Measurements from ENCODE around the gene MYBPHL.

Gene MYBPHL

DNA sequence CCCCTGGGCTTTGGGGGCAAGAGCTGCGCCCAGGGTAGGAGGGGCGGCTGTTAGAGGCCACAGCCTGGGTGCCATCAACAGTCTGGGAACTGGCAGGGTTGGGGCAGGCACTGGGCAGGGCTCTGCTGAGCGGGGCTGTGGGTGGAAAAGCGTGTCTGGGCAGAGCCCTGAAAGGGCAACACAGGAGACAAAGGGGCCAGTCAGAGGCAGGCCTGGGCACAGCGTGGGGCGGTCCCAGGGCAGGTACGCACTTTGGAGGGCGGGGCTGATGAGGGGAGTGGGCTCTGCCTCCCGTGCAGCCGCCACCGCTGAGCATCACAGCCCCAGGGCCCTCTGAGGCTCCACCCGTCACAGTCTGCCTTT, 43.6 kb downstream of the MYBPHL start:
- DNase-seq, result no peak

DNA sequence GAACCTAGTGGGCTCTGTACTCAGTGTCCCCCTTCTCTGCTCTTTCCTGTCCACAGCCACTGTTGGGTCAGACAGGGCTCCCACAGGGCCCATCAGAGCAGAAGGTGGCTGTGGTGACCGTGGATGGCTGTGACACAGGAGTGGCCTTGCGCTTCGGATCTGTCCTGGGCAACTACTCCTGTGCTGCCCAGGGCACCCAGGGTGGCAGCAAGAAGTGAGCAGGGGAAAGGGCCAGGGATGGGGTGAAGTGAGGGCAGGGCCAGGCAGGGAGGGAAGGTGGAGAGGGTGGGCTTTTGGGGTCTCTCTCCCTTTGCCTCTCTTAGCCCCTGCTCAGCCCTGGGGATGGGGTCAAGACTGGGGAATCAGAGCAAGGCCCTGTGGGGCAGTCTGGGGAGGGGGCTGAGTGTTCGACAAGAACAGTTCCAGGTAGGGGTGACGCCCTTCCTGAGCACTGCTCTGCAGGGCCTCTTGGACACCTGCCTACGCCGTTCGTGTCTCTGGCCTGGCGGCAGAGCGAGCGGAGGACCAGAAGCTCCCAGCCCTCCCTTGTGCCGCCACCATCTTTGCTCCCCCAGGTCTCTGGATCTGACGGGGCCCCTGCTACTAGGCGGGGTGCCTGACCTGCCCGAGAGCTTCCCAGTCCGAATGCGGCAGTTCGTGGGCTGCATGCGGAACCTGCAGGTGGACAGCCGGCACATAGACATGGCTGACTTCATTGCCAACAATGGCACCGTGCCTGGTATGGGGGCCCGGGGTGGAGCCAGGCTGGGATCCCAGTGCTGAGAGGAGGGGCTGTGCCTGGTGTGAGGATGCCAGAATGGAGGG, 44.4 kb downstream of the MYBPHL start:
- no peak for DNase-seq

DNA sequence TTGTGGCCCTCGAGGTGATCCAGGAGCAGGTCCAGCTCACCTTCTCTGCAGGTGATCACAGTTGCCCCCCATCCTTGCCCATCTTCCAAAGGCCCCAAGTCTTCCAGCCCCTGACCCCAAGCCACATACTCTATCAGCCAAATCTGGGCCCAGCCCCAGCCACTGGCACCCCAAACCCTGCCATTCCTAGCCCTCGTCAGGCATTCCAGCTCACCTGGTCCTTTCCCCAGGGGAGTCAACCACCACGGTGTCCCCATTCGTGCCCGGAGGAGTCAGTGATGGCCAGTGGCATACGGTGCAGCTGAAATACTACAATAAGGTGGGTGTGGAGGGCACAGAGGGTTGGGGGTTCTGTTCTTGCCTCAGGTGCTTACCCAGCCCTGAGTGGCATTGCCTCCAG, 45.2 kb downstream of the MYBPHL start:
- no peak for DNase-seq

DNA sequence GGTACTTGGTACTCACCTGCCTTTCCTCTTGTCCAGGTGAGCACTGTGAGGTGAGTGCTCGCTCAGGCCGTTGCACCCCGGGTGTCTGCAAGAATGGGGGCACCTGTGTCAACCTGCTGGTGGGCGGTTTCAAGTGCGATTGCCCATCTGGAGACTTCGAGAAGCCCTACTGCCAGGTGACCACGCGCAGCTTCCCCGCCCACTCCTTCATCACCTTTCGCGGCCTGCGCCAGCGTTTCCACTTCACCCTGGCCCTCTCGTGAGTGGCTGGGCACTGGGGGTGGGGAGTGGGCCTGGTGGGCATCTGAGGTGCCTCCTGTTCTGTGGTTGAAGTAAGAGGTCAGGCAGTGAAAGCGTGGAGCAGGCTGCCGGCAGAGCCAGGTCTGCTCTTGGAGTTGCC, 45.8 kb downstream of the MYBPHL start:
- DNase-seq, result no peak

DNA sequence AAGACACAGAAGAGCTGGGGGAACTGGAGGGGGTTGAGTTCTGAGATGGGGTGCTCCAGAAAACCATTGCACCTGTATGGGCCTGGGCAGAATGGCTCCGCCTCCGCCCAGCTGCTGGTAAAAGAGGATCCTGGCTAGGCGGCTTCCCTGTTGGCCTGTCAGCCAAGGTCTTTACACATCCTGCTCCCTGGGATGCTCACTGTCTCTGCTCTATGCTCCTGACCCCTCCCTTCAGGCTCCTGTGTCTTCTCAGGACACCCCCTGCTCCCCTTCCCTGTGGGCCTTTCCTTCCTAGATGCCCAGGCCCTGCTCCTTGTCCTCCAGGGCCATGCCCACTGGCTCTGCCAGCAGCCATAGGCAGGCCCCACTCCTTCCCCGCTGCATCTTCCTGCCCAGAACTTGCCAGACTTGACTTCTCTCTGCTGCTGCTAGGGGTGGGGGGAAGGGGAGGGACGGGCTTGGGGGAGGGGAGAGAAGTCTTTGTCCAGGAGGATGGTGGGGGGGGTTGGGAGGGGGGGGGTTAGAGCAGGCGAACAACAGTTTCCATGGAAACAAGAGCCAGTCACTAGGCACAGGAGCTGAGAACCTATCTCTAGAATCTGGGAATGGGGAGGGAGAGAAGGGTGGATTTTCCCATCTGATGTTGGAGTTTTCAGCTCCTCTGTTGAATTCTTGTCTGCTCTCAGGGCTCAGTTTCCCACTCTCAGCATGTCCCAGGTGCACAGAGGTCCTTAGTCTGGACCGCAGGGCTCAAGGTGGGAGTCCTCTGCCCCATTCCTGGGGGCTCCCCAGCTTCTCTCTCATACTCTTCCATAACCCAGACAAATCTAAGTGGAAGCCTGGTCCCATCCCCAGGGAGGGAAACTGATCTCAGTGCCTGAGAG, 46.9 kb downstream of the MYBPHL start:
- DNase-seq, result no peak

DNA sequence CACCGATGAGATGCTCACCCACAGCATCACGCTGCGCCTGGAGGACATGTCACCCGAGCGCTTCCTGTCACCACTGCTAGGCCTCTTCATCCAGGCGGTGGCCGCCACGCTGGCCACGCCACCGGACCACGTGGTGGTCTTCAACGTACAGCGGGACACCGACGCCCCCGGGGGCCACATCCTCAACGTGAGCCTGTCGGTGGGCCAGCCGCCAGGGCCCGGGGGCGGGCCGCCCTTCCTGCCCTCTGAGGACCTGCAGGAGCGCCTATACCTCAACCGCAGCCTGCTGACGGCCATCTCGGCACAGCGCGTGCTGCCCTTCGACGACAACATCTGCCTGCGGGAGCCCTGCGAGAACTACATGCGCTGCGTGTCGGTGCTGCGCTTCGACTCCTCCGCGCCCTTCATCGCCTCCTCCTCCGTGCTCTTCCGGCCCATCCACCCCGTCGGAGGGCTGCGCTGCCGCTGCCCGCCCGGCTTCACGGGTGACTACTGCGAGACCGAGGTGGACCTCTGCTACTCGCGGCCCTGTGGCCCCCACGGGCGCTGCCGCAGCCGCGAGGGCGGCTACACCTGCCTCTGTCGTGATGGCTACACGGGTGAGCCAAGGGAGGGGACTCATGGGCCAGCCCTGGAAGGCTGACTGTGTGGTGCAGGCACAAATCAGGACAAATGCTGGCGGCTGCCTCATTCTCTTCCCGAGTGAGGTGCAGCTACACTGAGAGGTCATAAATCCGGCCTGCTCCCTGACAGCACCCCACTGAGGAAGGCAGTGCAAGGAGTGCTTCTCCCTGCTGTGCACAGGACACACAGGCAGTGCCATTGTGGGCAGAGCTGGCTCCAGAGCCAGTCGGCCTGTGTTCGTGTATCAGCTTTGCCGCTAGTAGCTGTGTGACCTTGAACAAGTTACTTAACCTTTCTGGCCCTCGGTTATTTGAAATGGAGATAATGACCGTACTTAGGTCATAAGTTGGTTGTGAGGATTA, 48.0 kb downstream of the MYBPHL start:
- DNase-seq, result no peak

DNA sequence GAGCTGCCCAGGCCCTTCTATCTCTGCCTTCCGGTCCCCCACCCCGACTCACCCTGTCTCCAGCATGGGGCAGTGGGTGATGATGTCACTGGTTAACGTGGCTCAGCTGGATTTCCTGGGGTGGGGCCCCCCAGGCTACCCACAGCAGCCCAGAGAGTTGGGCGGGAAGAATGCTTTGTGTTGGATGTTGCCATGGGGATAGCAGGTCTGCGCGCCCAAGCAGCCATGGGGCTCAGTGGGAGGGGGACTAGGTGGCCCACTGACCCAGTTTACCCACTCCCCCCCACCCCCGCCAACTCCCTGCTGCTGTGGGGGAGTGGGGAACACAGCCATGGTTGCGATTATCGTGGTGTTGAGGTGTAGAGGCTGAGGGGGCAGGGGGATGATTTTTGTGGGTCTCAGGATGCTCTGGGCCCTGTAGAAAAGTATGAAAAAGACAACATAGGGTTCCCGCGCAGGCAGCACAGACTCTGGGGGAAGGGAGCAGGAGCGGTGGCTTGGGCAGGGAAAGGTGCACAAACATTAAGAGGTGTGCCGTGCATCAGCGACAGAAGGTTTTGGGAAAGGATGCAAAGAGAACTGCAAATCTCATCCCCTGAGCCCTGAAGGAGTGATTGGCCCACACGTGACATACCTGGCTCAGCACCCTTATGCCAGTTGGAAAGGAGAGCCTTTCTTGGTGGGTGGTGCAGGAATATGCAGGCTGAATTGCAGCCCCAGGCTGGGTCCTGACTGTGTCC, 49.0 kb downstream of the MYBPHL start:
- no peak for DNase-seq

DNA sequence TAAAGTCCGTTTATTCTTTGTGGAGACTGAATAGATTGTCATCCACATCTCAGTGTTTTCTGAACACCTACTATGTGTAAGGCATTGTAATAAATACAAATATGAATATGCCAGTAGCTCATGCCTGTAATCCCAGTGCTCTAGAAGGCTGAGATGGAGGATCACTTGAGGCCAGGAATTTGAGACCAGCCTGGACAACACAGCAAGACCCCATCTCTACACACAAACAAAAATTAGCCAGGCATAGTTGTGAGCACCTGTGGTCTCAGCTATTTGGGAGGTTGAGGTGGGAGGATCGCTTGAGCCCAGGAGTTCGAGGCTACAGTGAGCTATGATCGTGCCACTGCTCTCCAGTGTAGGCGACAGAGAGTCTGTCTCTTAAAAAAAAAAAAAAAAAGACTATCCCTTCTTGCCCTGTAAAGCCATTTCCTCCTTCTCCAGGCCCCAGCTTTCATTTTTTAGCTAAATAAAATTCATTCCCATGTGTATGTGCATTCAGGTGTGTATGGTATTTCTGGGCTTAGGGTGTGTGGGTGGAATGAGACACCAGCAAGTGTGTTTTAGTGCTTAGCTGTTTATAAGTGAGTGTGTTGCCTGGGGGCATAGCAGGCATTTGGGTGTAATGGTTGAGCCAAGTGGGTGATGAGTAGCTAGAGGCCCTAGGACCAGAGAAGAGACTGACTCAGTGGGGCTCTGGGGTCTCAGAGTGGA, 49.7 kb downstream of the MYBPHL start:
- no peak for DNase-seq

DNA sequence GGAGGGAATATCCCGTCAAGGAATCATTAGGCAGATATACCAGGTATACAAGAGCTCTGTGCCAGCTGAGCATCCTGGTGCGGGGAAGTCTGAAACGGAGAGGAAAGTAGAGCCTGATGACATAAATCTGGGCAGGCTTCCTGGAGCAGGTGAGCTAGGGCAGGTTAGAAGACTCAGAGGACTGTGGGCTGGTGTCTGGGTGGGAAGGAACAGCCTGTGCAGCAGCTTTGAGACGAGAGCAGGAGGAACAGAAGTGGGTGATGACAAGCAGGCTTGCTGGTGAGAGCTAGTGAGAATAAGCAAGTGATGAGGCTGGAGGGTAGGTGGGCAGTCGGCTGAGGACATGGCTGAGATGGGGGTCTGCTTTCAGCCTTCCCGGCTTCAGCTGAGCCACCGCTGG, 50.7 kb downstream of the MYBPHL start:
- no peak for DNase-seq

DNA sequence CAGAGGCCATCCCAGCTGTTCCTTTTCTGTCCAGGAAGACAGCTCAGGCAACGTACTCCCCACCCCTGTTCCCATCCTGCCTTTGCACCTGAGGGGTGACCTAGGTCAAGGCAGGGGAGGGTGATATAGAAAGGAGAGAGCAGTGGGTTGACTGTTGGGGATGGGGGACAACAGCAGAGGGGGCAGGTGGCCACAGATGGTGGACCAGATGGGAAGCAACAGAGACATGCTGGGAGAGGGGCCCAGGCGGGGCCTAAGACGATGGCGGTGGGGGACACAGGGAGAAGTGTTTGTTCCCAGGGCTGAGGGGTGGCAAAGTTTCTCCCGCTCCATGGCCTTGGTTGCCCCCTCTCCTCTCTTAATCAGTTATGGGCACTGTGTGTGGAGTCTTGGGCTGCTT, 51.1 kb downstream of the MYBPHL start:
- no peak for DNase-seq

DNA sequence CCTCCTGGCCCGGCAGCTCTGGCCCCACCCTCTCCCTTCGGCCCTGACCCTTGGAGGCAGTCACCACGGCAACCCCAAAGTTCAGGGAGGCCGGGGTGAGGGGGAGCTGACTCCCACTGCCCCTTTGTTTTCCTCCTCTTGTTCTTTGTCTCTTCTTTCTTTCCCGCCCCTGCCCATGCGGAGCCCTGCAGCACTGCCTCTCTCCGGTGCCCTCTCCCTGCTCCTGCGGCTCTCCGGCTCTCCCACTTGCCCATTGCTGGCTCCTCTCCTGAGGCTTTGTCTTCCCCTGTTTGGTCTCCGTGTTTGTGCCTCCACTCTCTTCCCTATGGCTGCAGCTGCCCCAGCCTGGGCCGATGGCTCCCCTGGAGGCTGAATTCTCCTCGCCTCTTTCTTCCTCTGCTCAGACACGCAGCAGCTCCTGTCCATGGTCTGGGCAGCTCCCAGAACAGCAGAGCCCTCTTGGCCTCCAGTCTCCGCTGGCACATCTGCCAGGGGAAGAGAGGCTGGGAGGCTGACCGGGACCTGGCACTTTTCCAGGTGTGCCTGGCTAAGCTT, 51.6 kb downstream of the MYBPHL start:
- no peak for DNase-seq

DNA sequence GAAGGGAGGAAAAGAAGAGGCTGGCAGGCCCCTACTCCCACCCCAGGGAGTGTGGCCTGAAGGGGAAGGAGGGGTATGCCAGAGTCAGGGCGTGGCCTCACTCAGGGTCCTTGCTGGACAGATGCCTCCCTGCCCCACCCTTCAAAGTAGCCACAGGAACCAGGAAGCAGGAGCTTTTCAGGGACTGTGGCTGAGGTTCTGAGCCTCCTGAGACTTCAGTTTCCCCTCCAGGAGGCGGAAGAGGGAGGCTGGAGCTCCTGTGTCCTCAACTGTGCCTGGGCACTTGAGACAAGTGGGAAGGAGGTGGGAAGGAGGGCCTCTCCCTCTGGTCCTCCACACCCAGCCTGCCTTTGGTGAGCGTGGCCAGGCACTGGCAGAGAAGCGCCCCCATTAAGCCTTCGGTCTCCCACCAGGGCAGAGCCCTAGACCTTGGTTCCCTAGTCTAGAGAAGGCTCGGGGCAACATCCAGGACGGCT, 52.2 kb downstream of the MYBPHL start:
- DNase-seq, result no peak

DNA sequence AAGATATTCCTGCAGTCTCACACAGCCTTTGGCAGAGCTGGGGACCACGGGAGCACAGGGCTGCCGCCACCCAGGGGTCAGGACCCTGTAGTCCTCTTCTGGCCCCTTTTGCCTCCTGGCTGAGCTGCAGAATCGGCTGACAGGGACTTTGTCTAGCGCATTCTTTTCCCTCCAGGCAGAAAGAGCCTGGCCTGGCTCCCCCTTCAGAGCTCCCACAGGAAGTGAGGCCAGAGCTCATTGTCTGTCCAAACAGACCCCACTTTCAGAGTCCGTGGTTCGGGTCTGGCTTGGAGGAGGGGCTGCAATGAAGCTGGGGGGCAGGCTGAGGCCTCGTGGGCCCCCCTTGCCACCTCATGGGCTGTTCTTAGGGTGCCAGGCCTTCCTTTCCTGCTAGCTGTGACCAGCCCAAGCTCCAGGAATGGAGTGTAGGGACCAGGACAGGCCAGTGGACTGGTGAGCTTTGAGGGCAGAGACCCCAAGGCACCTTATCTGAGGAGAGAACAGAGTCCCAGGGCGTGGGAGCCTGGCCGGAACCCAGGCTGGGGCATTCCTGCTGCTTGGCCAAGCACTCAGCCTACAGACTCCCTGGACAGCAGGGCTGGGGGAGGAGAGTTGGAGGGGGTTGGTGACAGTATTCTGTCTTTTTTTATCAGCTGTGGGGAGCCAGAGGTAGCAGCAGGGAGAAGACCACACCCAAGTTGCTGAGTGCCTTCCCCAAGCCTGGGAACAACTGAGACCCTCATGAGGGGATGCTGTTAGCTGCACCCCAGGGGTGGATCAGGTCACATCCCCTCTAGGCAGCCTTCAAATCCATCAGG, 52.8 kb downstream of the MYBPHL start:
- DNase-seq, result no peak

DNA sequence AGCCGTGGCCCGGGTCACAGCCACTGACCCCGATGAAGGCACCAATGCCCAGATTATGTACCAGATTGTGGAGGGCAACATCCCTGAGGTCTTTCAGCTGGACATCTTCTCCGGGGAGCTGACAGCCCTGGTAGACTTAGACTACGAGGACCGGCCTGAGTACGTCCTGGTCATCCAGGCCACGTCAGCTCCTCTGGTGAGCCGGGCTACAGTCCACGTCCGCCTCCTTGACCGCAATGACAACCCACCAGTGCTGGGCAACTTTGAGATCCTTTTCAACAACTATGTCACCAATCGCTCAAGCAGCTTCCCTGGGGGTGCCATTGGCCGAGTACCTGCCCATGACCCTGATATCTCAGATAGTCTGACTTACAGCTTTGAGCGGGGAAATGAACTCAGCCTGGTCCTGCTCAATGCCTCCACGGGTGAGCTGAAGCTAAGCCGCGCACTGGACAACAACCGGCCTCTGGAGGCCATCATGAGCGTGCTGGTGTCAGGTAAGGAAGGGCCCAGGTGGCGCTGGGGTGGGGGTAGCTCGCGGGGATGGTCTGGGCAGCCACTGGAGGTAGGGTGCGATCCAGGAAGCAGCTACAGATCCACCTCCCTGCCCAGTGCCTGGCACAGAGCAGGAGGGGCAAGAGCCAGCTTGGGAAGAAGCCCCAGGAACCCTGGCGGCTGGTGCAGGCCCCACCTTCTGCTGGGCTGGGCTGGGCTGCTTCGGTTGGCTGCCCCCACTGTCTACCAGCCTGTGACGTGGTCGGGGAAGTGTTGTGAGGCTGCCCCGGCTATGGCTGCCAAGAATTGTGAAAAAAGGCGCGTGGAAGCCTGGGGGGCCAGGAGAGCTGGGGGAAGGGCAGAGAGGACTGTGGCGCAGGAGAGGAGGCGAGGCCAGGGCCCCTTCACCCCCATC, 53.7 kb downstream of the MYBPHL start:
- DNase-seq, result no peak

DNA sequence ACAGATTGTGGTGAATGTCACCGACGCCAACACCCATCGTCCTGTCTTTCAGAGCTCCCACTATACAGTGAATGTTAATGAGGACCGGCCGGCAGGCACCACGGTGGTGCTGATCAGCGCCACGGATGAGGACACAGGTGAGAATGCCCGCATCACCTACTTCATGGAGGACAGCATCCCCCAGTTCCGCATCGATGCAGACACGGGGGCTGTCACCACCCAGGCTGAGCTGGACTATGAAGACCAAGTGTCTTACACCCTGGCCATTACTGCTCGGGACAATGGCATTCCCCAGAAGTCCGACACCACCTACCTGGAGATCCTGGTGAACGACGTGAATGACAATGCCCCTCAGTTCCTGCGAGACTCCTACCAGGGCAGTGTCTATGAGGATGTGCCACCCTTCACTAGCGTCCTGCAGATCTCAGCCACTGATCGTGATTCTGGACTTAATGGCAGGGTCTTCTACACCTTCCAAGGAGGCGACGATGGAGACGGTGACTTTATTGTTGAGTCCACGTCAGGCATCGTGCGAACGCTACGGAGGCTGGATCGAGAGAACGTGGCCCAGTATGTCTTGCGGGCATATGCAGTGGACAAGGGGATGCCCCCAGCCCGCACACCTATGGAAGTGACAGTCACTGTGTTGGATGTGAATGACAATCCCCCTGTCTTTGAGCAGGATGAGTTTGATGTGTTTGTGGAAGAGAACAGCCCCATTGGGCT, 54.5 kb downstream of the MYBPHL start:
- DNase-seq, result no peak

DNA sequence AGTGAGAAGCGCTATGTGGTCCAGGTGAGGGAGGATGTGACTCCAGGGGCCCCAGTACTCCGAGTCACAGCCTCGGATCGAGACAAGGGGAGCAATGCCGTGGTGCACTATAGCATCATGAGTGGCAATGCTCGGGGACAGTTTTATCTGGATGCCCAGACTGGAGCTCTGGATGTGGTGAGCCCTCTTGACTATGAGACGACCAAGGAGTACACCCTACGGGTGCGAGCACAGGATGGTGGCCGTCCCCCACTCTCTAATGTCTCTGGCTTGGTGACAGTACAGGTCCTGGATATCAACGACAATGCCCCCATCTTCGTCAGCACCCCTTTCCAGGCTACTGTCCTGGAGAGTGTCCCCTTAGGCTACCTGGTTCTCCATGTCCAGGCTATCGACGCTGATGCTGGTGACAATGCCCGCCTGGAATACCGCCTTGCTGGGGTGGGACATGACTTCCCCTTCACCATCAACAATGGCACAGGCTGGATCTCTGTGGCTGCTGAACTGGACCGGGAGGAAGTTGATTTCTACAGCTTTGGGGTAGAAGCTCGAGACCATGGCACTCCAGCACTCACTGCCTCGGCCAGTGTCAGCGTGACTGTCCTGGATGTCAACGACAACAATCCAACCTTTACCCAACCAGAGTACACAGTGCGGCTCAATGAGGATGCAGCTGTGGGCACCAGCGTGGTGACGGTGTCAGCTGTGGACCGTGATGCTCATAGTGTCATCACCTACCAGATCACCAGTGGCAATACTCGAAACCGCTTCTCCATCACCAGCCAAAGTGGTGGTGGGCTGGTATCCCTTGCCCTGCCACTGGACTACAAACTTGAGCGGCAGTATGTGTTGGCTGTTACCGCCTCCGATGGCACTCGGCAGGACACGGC, 55.3 kb downstream of the MYBPHL start:
- no peak for DNase-seq
